OCI-LY3 (cell line): ENCODE data around the gene CYP24A1.

Experiments used
- EZH2phosphoT487 ChIP-seq: fragments of 200-600 bp; shearing (Covaris generic); IDR thresholded peaks from 2 replicates; pipeline ENCODE4 v1.6.1; 2018; ENCODE audit warnings: antibody characterized with exemption, mixed run types, low read depth
- TF ChIP-seq, protein P1 (sequence below): fragments of 200-600, 300-600 bp; sonication (generic); IDR thresholded peaks from 2 replicates; pipeline ENCODE4 v1.5.1; 2014; ENCODE audit warnings: antibody characterized with exemption, low read length, low read depth

DNA sequence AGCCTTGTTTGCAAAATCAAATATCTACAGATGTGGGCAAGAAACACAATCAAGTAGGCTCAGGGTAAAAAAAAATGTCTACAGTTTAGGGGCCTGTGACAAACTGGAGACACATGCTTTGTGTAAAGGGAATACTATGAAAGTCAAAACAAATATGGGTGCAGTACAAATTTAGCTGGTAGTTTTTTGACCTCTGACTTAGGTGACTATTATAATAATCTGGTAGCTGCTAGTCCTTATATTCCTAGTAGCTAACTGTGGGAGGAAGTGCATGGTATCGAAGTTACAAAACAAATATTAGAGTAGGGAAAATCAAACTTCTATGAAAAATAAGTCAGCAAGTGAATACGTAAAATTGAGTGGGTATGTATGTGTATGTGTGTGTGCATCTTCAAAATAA, 35.4 kb downstream of the CYP24A1 start:
- TF ChIP-seq, protein P1, sequence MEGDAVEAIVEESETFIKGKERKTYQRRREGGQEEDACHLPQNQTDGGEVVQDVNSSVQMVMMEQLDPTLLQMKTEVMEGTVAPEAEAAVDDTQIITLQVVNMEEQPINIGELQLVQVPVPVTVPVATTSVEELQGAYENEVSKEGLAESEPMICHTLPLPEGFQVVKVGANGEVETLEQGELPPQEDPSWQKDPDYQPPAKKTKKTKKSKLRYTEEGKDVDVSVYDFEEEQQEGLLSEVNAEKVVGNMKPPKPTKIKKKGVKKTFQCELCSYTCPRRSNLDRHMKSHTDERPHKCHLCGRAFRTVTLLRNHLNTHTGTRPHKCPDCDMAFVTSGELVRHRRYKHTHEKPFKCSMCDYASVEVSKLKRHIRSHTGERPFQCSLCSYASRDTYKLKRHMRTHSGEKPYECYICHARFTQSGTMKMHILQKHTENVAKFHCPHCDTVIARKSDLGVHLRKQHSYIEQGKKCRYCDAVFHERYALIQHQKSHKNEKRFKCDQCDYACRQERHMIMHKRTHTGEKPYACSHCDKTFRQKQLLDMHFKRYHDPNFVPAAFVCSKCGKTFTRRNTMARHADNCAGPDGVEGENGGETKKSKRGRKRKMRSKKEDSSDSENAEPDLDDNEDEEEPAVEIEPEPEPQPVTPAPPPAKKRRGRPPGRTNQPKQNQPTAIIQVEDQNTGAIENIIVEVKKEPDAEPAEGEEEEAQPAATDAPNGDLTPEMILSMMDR, result no peak
- TF ChIP-seq EZH2phosphoT487, result no peak
